Transverse colon (tissue), 4 donors: Measurements from ENCODE around the gene CALY. TPM values are rescaled to one million over a fixed set of nuclear protein-coding genes. Genes with fewer than 3 reads are reported as not detected.

Experiments used
- DNase-seq: peaks from one replicate; pipeline ENCODE4 v3.0.0-alpha.2; 2019
- H3K27ac ChIP-seq, 4 donors: fragments of 200-600 bp; sonication (generic); 2 replicates each; pipeline ENCODE4 v1.5.1; 2016 to 2018; ENCODE audit warnings: inconsistent platforms in 4 of 4
- H3K27me3 ChIP-seq: fragments of 200-600 bp; sonication (generic); 2 replicates; pipeline ENCODE4 v1.5.1; 2017; ENCODE audit warnings: inconsistent platforms
- H3K36me3 ChIP-seq, 4 donors: fragments of 200-600 bp; sonication (generic); 2 replicates each; pipeline ENCODE4 v1.5.1; 2017 to 2019; ENCODE audit warnings: inconsistent platforms in 4 of 4
- H3K4me1 ChIP-seq, 4 donors: fragments of 200-600 bp; sonication (generic); 2 replicates each; pipeline ENCODE4 v1.5.1; 2017 to 2020; ENCODE audit warnings: inconsistent platforms in 4 of 4
- H3K4me3 ChIP-seq, 4 donors: fragments of 200-600 bp; sonication (generic); 1 replicate in 1 of 4; 2 replicates in 3 of 4; pipeline versions ENCODE4 v1.5.1 to v1.6.1; 2017 to 2019; ENCODE audit warnings: inconsistent platforms in 4 of 4
- H3K9me3 ChIP-seq, 2 donors: fragments of 200-600 bp; sonication (generic); 2 replicates each; pipeline ENCODE4 v1.5.1; 2017 to 2019; ENCODE audit warnings: inconsistent platforms in 2 of 2
- CTCF ChIP-seq, 5 experiments: fragments of 200-600 bp in 3 of 5; fragments of 450-650 bp in 2 of 5; sonication (generic) in 3 of 5; IDR thresholded peaks; 1 replicate in 2 of 5; 2 replicates in 3 of 5; pipeline ENCODE4 v1.5.1; 2016 to 2017; ENCODE audit warnings: antibody characterized with exemption in 5 of 5, inconsistent platforms in 3 of 5, mild to moderate bottlenecking in 2 of 5, moderate library complexity in 1 of 5
- EP300 ChIP-seq: sonication (generic); formaldehyde crosslinking; IDR thresholded peaks from one replicate; pipeline ENCODE4 v1.6.1; 2017; ENCODE audit warnings: antibody characterized with exemption, low read depth
- POLR2A ChIP-seq: fragments of 450-650 bp; IDR thresholded peaks from one replicate; pipeline ENCODE4 v1.6.1; 2016; ENCODE audit warnings: antibody characterized with exemption, mild to moderate bottlenecking, moderate library complexity
- POLR2AphosphoS5 ChIP-seq, 3 donors: sonication (generic); formaldehyde crosslinking; IDR thresholded peaks; one replicate each; pipeline ENCODE4 v1.6.1; 2016; ENCODE audit warnings: antibody characterized with exemption in 3 of 3
- WGBS, 2 donors: methylation state at CpG; one replicate each; pipeline ENCODE4 v1.1.5; 2018; ENCODE audit warnings: low coverage in 1 of 2; 5-methylcytosine and 5-hydroxymethylcytosine counted together
- in situ Hi-C, 4 donors: fragments of 200-750 bp; cut with MboI; loops; one replicate each; pipeline versions ENCODE4 v1.15.0 to v1.15.1; 2017; ENCODE audit warnings: low sequenced_read_pairs in 3 of 4, low pct_ligation_motif_present in 1 of 4, low pct_unique_long_range_greater_than_20kb in 1 of 4
- intact Hi-C: fragments of 100-400 bp; cut with DNase I; formaldehyde crosslinking; loops from one replicate; pipeline ENCODE4 v1.15.1; 2023; ENCODE audit warnings: low total_unique reads
- total RNA-seq, 4 donors: library from RNA; depleted of rRNA; stranded (reverse); fragments of >200 nt; gene quantifications; one replicate each; pipeline ENCODE4 v1.1.0, GENCODE V29; 2016

The CALY gene
- total RNA-seq, 4 donors from 2014 or later: 0.82 to 1.3 TPM; not detected in 2

- H3K4me3 ChIP-seq: no peak overlapping the region
- in situ Hi-C loops (no loop called here), intact Hi-C loops (no loop called here)
- H3K9me3 ChIP-seq: no peaks in the 10 kb centered on the region
- peaks cover 0 to 21% (median 15%) of the 10 kb centered on the region in 4 donors for H3K4me1 ChIP-seq
- peaks cover 0 to 45% (median 23%) of the 10 kb centered on the region in 4 donors for H3K36me3 ChIP-seq
- WGBS, 2 donors: 84 to 92% methylated on average over 6 to 10 of the region's 10 CpGs
- TF ChIP-seq CTCF (IDR thresholded peaks at IDR 0.05): no peak
- no peak for TF ChIP-seq EP300
- TF ChIP-seq POLR2A: no peak
- TF ChIP-seq POLR2AphosphoS5 (IDR thresholded peaks at IDR 0.05): no peak
- H3K27ac ChIP-seq: no peak overlapping the region
- DNase-seq: no peak
- peaks cover 20% of the 10 kb centered on the region for H3K27me3 ChIP-seq
Observed at GRCh38 chr10:133280391-133281059, 56.2 kb downstream of the CALY start.

DNA sequence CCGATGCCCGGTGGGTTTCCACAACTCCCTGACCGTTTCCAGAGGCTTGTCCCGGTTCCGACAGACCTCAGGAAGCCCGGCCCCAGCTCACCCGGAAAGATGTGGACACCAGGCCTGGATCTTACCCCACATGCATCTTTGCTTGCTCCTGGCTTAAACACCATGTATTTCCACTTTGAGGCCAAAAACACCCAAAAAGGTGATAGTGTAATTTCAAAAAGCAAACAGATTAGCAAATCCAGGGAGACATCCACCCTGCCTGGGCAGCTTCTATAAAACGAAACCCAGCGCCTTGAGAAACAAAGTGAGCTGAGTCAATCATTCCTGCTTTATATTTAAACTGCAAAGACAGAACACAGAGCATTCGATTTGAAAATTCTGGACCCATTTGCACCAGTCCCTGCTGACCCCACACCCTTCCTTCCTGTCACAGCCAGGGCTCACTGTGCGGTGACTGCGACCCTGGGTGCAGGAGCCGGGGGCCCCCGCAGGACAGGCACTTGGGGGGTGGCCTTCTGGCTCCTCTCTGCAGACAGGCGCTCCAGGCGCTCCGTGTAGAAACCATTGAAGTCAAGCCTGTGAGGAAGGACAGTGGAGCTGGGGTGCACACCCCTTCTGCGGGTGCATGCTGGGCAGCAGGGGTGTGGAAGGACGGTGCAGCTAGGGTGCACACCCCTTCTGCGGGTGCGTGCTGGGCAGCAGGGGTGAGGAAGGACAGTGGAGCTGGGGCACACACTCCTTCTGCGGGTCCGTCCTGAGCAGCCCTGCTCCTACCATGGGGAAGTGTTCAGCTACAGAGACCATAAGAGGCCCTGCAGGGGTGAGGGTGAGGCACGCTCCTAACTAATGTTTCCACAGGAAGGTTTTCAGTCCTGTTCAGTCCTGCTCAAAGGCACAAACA lies 57.1 kb downstream of the CALY start:
- Histone ChIP-seq H3K27ac (peak overlapping the region in 1 of 4 donors; percentile 49), H3K4me1 (peaks cover 0 to 21% (median 15%) of the 10 kb centered on the region in 4 donors), H3K4me3 (no peak overlapping the region), H3K36me3 (peaks cover 0 to 36% (median 18%) of the 10 kb centered on the region in 4 donors), H3K27me3 (peaks cover 27% of the 10 kb centered on the region), H3K9me3 (no peaks in the 10 kb centered on the region)
- intact Hi-C loops: no loop called here
- in situ Hi-C loops: no loop called here
- TF ChIP-seq EP300: no peak
- TF ChIP-seq CTCF (IDR thresholded peaks at IDR 0.05): no peak
- no peak for TF ChIP-seq POLR2A
- TF ChIP-seq POLR2AphosphoS5 (IDR thresholded peaks at IDR 0.05): no peak
- WGBS, 2 donors: 77 to 83% methylated on average over 4 to 24 of the region's 24 CpGs
- no peak for DNase-seq

- H3K36me3 ChIP-seq: peaks cover 0 to 28% (median 14%) of the 10 kb centered on the region in 4 donors
- no peaks in the 10 kb centered on the region for H3K9me3 ChIP-seq
- peaks cover 29% of the 10 kb centered on the region for H3K27me3 ChIP-seq
- peak; percentile 75 for DNase-seq
- H3K27ac ChIP-seq: peak overlapping the region; percentile 28 to 55 (median 48)
- 70% methylated on average over 13 of the region's 19 CpGs; no CpG with 5 or more reads in 1 of the 2 donors for WGBS, 2 donors
- TF ChIP-seq POLR2AphosphoS5 (IDR thresholded peaks at IDR 0.05): peak in 1 of 3 donors; percentile 32
- no peak for TF ChIP-seq POLR2A
- peaks cover 0 to 21% (median 15%) of the 10 kb centered on the region in 4 donors for H3K4me1 ChIP-seq
- no peak overlapping the region for H3K4me3 ChIP-seq
- intact Hi-C loops: no loop called here
- in situ Hi-C loops: no loop called here
Observed at GRCh38 chr10:133278577-133279265, 58.0 kb downstream of the CALY start.

DNA sequence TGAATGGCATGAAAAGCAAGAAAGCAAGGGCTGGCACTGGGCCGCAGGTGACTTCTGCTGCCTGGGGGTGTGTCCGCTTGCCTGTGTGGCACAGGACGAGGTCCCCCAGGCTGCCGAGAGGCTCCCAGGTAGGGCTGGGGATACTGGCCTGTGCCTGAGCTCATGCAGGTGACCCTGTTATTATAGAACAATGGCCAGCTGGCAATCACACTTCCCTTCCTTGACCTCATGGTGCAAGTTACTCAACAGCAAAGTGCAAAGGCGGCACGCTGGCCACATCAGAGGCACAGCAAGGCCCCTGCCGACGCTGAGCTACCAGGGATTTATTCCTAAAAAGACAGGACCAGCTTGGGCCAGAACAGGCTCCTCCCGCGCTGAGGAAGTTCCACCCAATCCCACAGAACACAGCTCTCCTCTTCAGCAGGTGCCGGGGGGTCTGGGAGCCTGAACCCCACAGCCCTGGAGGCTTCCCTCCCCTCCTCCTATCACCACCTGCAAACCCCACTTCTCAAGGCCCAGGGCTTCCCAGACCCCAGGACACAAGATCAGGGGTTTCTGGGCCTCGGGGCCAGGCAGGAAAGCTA lies 58.6 kb downstream of the CALY start:
- no peak for DNase-seq

More for the DNA sequence above, 58.6 kb downstream of the CALY start:
- no peaks in the 10 kb centered on the region for H3K9me3 ChIP-seq
- 60 to 76% methylated on average over 1 to 11 of the region's 12 CpGs for WGBS, 2 donors
- peak overlapping the region; percentile 28 to 55 (median 48) for H3K27ac ChIP-seq
- H3K27me3 ChIP-seq: peaks cover 29% of the 10 kb centered on the region
- peaks cover 0 to 23% (median 11%) of the 10 kb centered on the region in 4 donors for H3K36me3 ChIP-seq
- intact Hi-C loops (no loop called here), in situ Hi-C loops (no loop called here)
- peaks cover 0 to 21% (median 15%) of the 10 kb centered on the region in 4 donors for H3K4me1 ChIP-seq
- no peak overlapping the region for H3K4me3 ChIP-seq
- TF ChIP-seq POLR2AphosphoS5 (IDR thresholded peaks at IDR 0.05) (no peak), POLR2A (no peak), CTCF (IDR thresholded peaks at IDR 0.05) (no peak), EP300 (no peak)
